DND-41 (cell line): ENCODE results near the gene CCDC144A.
"Not testable (repeated sequence)": the region's sequence is repeated elsewhere in the genome, so short reads cannot be mapped to it uniquely, and the experiment has no call there.

ENCODE experiments used
- ATAC-seq: fragments of 200-7000 bp; cut with Tn5 transposase; 3 replicates; pipeline ENCODE4 v1.9.1; 2021; ENCODE audit warnings: low read depth; ENCODE audit not compliant: insufficient read depth
- DNase-seq: peaks from one replicate; pipeline ENCODE4 v3.0.0-alpha.2; 2020
- H2AFZ ChIP-seq: 2 replicates; pipeline ENCODE4 v1.6.0; 2012; ENCODE audit warnings: low read depth, low read length
- H3K27ac ChIP-seq: 2 replicates; pipeline ENCODE4 v1.5.1; 2012; ENCODE audit warnings: low read length, inconsistent platforms
- H3K27me3 ChIP-seq: fragments of 200-600 bp; sonication (generic); 2 replicates; pipeline ENCODE4 v1.6.0; 2012; ENCODE audit warnings: low read length, mild to moderate bottlenecking, inconsistent platforms; ENCODE audit not compliant: insufficient read depth, poor library complexity
- H3K36me3 ChIP-seq: 2 replicates; pipeline ENCODE4 v1.5.1; 2012; ENCODE audit warnings: low read length, inconsistent platforms; ENCODE audit not compliant: insufficient read depth
- H3K4me1 ChIP-seq: 2 replicates; pipeline ENCODE4 v1.5.1; 2012; ENCODE audit warnings: mild to moderate bottlenecking, low read length; ENCODE audit not compliant: insufficient read depth
- H3K4me2 ChIP-seq: 2 replicates; pipeline ENCODE4 v1.6.0; 2012; ENCODE audit warnings: mild to moderate bottlenecking, moderate library complexity, low read length, inconsistent platforms; ENCODE audit not compliant: insufficient read depth
- H3K4me3 ChIP-seq, 2 experiments: fragments of 200-600 bp in 1 of 2; shearing (Covaris generic) in 1 of 2; 2 replicates each; pipeline ENCODE4 v1.5.1; 2012 to 2016; ENCODE audit warnings: inconsistent platforms in 2 of 2, low read length in 2 of 2, mild to moderate bottlenecking in 2 of 2, low read depth in 1 of 2, moderate library complexity in 1 of 2
- H3K79me2 ChIP-seq: 2 replicates; pipeline ENCODE4 v1.6.0; 2012; ENCODE audit warnings: low read length, inconsistent platforms; ENCODE audit not compliant: insufficient read depth
- H3K9ac ChIP-seq: 2 replicates; pipeline ENCODE4 v1.6.0; 2012; ENCODE audit warnings: low read depth, mild to moderate bottlenecking, inconsistent platforms, low read length, moderate library complexity
- H3K9me3 ChIP-seq: 2 replicates; pipeline ENCODE4 v1.5.1; 2012; ENCODE audit warnings: low read length, moderate library complexity, mild to moderate bottlenecking, inconsistent platforms; ENCODE audit not compliant: insufficient read depth, severe bottlenecking
- H4K20me1 ChIP-seq: 2 replicates; pipeline ENCODE4 v1.6.0; 2012; ENCODE audit warnings: low read length; ENCODE audit not compliant: insufficient read depth
- EZH2 ChIP-seq: IDR thresholded peaks from 3 replicates; pipeline ENCODE4 v1.6.1; 2012; ENCODE audit warnings: borderline replicate concordance, low read depth, mild to moderate bottlenecking, moderate library complexity, low read length, inconsistent platforms; ENCODE audit not compliant: severe bottlenecking
- TF ChIP-seq, protein P1 (sequence below): IDR thresholded peaks from 2 replicates; pipeline ENCODE4 v1.5.1; 2012; ENCODE audit warnings: borderline replicate concordance, low read length, moderate library complexity, mild to moderate bottlenecking; ENCODE audit not compliant: poor library complexity, severe bottlenecking; ENCODE audit errors: extremely low read depth

CCDC144A gene

DNA sequence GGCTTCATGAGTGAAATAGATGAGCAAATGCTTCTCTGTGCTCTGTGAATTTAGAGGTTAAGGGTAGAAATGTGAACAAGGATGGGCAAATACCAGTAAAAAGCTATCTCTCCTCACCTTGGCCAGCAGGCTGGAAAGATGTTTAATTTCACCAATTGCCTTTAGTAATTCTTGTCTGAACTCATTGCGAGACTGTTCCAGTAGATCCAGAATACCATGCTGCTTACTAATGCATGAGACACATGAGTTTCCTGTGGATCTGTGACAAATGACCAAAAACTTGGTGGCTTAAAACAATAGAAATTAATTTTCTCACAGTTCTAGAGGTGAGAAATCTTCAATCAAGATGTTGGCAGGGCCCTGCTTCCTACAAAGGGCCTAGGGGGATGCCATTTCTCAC is 27.1 kb upstream of the CCDC144A start:
- Histone ChIP-seq H3K9me3 (no peaks in the 10 kb centered on the region), H3K27me3 (peaks cover 10% of the 10 kb centered on the region), H3K36me3 (no peaks in the 10 kb centered on the region), H3K79me2 (no peaks in the 10 kb centered on the region), H2AFZ (no peak overlapping the region), H3K4me3 (no peak overlapping the region), H4K20me1 (no peaks in the 10 kb centered on the region), H3K4me2 (no peak overlapping the region), H3K9ac (no peak overlapping the region), H3K4me1 (no peaks in the 10 kb centered on the region), H3K27ac (no peak overlapping the region)
- TF ChIP-seq, protein P1, sequence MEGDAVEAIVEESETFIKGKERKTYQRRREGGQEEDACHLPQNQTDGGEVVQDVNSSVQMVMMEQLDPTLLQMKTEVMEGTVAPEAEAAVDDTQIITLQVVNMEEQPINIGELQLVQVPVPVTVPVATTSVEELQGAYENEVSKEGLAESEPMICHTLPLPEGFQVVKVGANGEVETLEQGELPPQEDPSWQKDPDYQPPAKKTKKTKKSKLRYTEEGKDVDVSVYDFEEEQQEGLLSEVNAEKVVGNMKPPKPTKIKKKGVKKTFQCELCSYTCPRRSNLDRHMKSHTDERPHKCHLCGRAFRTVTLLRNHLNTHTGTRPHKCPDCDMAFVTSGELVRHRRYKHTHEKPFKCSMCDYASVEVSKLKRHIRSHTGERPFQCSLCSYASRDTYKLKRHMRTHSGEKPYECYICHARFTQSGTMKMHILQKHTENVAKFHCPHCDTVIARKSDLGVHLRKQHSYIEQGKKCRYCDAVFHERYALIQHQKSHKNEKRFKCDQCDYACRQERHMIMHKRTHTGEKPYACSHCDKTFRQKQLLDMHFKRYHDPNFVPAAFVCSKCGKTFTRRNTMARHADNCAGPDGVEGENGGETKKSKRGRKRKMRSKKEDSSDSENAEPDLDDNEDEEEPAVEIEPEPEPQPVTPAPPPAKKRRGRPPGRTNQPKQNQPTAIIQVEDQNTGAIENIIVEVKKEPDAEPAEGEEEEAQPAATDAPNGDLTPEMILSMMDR, result no peak
- no peak for TF ChIP-seq EZH2
- DNase-seq (no peak), ATAC-seq (no peak)

DNA sequence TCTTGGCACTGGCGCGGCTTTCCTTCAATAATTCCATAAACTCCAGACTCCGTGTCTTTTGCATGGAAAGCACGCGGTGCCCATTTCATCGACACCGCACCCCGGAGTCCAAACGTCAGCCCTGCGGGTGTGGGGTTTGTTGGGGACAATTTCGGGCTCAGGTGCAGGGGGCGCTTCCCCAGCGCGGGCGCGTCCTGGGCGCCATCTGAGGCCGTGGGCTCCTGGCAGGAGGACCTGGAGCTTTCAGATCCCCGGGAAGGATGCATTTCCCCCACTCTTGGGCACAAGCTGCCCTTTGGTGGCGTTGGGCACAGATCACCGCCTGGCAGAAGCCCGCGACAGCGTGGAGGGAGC is 23.5 kb upstream of the CCDC144A start:
- ATAC-seq, H3K9me3 ChIP-seq, H4K20me1 ChIP-seq, H3K4me2 ChIP-seq, H3K4me1 ChIP-seq, H3K9ac ChIP-seq, H2AFZ ChIP-seq, H3K4me3 ChIP-seq, H3K79me2 ChIP-seq, DNase-seq, H3K27ac ChIP-seq, H3K36me3 ChIP-seq, H3K27me3 ChIP-seq: not testable (repeated sequence)

DNA sequence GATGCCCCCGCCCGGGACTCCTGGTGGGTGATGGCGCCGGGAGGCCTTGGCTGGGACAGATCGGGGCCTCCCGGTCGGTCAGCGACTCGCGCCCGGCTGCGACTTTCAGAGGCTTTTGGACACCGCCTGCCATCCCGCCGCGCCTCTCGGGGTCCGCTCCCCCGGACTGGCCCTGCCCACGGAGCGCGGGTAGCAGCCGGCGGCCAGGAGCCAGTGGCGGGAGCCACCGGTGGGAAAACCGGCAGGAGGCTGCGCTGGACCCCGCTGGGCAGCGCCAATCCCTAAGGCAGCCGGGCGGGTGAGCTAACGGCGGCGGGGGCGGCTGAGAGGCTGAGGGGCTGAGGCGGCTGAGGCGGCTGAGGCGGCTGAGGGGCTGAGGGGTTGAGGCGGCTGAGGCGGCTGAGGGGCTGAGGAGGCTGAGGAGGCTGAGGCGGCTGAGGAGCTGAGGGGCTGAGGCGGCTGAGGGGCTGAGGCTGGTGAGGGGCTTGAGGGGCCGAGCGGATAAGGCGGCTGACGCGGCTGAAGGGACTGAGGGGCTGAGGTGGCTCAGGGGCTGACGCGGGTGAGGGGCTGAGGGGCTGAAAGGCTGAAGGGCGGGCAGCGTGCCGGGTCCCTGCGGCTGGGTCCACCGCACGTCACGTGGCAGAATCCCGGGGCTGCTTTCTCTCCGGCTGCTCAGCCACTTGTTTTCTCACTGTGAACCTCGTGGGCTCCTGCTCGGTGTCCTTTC is 23.0 kb upstream of the CCDC144A start:
- not testable (repeated sequence) for DNase-seq, H3K9me3 ChIP-seq, H3K79me2 ChIP-seq, ATAC-seq, H3K4me3 ChIP-seq, H2AFZ ChIP-seq, H3K27ac ChIP-seq, H3K4me1 ChIP-seq, H3K27me3 ChIP-seq, H3K36me3 ChIP-seq, H3K4me2 ChIP-seq, H4K20me1 ChIP-seq, H3K9ac ChIP-seq

DNA sequence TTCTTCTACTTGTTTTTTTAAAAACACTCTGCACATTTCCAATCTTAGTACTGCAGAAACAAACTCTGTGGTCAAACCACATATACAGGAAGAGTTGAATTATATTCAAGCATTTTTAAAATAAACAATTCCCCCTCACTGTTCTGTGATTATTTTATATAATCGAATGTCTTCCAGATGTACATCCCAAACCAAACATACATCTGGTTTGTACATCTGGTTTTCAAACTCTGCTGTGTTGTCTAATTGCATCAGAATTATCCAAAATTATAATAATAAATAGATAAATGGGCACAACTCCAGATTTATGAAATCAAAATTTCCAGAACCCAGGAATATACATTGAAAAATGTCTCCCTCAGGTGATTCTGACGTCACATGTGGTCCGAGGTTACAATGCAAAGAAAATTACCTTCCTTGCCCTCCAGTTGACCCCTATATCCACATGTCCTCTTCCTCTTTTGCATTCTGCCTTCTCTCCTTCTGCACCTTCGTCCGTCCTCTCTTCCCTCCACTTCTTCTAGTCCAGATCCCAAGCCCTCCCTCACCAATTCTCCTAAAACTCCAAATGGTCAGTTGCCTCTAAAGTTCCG is 13.3 kb upstream of the CCDC144A start:
- H3K4me3 ChIP-seq, result no peak overlapping the region
- no peaks in the 10 kb centered on the region for H3K9me3 ChIP-seq
- H3K9ac ChIP-seq, result no peak overlapping the region
- no peak overlapping the region for H3K27ac ChIP-seq
- H3K36me3 ChIP-seq, result no peaks in the 10 kb centered on the region
- no peak overlapping the region for H2AFZ ChIP-seq
- ATAC-seq, result no peak
- no peaks in the 10 kb centered on the region for H4K20me1 ChIP-seq
- no peaks in the 10 kb centered on the region for H3K27me3 ChIP-seq
- no peaks in the 10 kb centered on the region for H3K4me1 ChIP-seq
- no peak overlapping the region for H3K4me2 ChIP-seq
- DNase-seq, result no peak
- TF ChIP-seq, protein P1, result no peak
- TF ChIP-seq EZH2, result no peak
- H3K79me2 ChIP-seq, result no peaks in the 10 kb centered on the region

DNA sequence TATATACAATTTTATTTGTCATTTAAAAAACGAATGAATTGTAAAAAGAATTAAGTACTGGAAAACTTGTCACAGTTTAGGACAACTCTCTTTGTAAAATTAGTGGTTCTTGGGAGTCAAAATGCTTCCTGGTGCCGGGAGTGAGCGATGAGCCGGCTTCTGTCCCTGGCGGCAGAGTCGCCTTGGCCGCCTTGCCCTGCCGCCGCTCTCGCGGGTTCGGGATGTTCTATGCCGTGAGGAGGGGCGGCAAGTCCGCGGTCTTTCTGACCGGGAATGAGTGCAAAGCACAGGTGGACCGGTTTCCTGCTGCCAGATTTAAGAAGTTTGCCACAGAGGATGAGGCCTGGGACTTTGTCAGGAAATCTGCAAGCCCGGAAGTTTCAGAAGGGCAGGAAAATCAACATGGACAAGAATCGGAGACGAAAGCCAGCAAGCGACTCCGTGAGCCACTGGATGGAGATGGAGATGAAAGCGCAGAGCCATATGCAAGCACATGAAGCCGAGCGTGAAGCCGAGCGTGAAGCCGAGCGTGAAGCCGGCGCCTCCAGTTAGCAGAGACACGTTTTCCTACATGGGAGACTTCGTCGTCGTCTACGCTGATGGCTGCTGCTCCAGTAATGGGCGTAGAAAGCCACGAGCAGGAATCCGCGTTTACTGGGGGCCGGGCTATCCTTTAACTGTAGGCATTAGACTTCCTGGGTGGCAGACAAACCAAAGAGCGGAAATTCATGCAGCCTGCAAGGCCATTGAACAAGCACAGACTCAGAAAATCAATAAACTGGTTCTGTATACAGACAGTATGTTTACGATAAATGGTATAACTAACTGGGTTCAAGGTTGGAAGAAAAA is 6.5 kb upstream of the CCDC144A start:
- H3K36me3 ChIP-seq, DNase-seq, H3K27ac ChIP-seq, H3K4me3 ChIP-seq, H4K20me1 ChIP-seq, H2AFZ ChIP-seq, H3K9ac ChIP-seq, H3K4me2 ChIP-seq, H3K4me1 ChIP-seq, ATAC-seq, H3K9me3 ChIP-seq, H3K27me3 ChIP-seq, H3K79me2 ChIP-seq: not testable (repeated sequence)

DNA sequence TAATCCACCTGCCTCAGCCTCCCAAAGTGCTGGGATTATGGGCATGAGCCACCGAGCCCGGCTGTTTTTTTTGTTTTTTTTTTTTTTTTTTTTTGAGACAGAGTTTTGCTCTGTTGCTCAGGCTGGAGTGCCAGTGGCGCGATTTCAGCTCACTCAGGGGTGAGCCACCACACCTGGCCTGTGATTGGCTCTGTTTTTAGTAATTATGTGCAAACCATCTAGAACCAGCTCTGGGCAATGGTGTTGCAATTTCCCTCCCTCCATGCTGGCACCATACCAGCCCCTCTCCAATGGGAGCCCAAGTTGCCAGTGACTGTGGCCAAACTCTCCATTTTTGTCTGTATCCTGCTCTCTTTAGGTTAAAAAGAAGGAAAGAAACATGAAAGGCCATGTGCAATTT is 4.0 kb upstream of the CCDC144A start:
- not testable (repeated sequence) for DNase-seq, ATAC-seq

More for the DNA sequence above, 4.0 kb upstream of the CCDC144A start:
- H3K4me3 ChIP-seq, H2AFZ ChIP-seq, H3K4me2 ChIP-seq, H3K36me3 ChIP-seq, H4K20me1 ChIP-seq, H3K79me2 ChIP-seq, H3K27me3 ChIP-seq, H3K9ac ChIP-seq, H3K9me3 ChIP-seq, H3K4me1 ChIP-seq, H3K27ac ChIP-seq: not testable (repeated sequence)
